ENCODE data around the gene CABCOCO1. TPM values are rescaled to one million over a fixed set of nuclear protein-coding genes. Genes with fewer than 3 reads are reported as not detected.

CABCOCO1 gene
- total and polyA plus RNA-seq, 9 of the 15 experiments (the other 6 are each of a cell fraction or from before 2014, with no cell fraction given), result 0.04 TPM; not detected in 8

DNA sequence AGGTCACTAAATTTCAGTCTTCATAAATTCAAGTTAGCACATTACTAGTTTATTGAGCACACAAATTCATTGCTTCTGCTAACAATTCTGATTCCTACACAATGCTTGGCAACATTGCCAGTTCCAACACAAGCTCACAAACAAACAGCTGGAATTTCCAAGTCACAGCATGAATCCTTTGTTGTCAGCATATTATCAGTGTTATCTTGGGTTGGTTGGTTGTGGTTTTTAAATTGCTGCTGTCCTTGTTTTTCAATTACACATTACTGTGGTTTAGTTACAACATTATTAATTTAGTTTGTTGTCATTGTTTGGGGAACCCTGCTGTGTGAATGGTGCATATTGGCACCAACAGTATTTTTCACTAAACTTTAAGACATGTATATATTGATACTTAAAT, 152.8 kb downstream of the CABCOCO1 start (continued):
- TF ChIP-seq, protein P1, sequence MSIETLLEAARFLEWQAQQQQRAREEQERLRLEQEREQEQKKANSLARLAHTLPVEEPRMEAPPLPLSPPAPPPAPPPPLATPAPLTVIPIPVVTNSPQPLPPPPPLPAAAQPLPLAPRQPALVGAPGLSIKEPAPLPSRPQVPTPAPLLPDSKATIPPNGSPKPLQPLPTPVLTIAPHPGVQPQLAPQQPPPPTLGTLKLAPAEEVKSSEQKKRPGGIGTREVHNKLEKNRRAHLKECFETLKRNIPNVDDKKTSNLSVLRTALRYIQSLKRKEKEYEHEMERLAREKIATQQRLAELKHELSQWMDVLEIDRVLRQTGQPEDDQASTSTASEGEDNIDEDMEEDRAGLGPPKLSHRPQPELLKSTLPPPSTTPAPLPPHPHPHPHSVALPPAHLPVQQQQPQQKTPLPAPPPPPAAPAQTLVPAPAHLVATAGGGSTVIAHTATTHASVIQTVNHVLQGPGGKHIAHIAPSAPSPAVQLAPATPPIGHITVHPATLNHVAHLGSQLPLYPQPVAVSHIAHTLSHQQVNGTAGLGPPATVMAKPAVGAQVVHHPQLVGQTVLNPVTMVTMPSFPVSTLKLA (conservative IDR thresholded peaks at IDR 0.05), result no peak
- TF ChIP-seq KAT7 (CRISPR knock-in tag; IDR thresholded peaks at IDR 0.05; ENCODE audit: borderline replicate concordance) (no peak), NCOA2 (IDR thresholded peaks at IDR 0.05; ENCODE audit: partially characterized antibody in 2 of 2) (no peak), MAFG (tag; conservative IDR thresholded peaks at IDR 0.05) (peak; percentile 65), HDAC8 (tag; IDR thresholded peaks at IDR 0.05) (no peak), PTTG1 (tag; IDR thresholded peaks at IDR 0.05; ENCODE audit: low read depth) (no peak), ZNF507 (tag; conservative IDR thresholded peaks at IDR 0.05) (no peak), ZNF57 (CRISPR knock-in tag; IDR thresholded peaks at IDR 0.05) (no peak), KDM2B (CRISPR knock-in tag; IDR thresholded peaks at IDR 0.05) (no peak), RFX7 (CRISPR knock-in tag; IDR thresholded peaks at IDR 0.05) (no peak), SAFB2 (IDR thresholded peaks at IDR 0.05; ENCODE audit: borderline replicate concordance, low read depth, low read length, severe bottlenecking) (no peak), SRSF3 (IDR thresholded peaks at IDR 0.05; ENCODE audit: insufficient read depth, low read length) (no peak), XRCC4 (IDR thresholded peaks at IDR 0.05; ENCODE audit: extremely low read depth, insufficient read depth, insufficient read length) (no peak), CHCHD3 (CRISPR knock-in tag; IDR thresholded peaks at IDR 0.05) (no peak), HNRNPK (IDR thresholded peaks at IDR 0.05; ENCODE audit: low read depth, low read length, poor library complexity, severe bottlenecking) (no peak), SMC3 (conservative IDR thresholded peaks at IDR 0.05; ENCODE audit: insufficient read depth, low read depth, low read length) (no peak), ZNF133 (CRISPR knock-in tag; IDR thresholded peaks at IDR 0.05) (no peak), HDAC1 (IDR thresholded peaks at IDR 0.05) (no peak), ZNF696 (CRISPR knock-in tag; conservative IDR thresholded peaks at IDR 0.05) (no peak), PYGO2 (tag; IDR thresholded peaks at IDR 0.05) (no peak)
- TF ChIP-seq, protein P2, sequence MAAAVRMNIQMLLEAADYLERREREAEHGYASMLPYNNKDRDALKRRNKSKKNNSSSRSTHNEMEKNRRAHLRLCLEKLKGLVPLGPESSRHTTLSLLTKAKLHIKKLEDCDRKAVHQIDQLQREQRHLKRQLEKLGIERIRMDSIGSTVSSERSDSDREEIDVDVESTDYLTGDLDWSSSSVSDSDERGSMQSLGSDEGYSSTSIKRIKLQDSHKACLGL (CRISPR knock-in tag; IDR thresholded peaks at IDR 0.05; ENCODE audit: borderline replicate concordance, poor library complexity, severe bottlenecking), result no peak
- TF ChIP-seq, protein P3, sequence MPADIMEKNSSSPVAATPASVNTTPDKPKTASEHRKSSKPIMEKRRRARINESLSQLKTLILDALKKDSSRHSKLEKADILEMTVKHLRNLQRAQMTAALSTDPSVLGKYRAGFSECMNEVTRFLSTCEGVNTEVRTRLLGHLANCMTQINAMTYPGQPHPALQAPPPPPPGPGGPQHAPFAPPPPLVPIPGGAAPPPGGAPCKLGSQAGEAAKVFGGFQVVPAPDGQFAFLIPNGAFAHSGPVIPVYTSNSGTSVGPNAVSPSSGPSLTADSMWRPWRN (IDR thresholded peaks at IDR 0.05; ENCODE audit: low read depth), result 0 out of 2 replicates have a peak, but pooled peaks have one; percentile 27
- TF ChIP-seq, protein P4, sequence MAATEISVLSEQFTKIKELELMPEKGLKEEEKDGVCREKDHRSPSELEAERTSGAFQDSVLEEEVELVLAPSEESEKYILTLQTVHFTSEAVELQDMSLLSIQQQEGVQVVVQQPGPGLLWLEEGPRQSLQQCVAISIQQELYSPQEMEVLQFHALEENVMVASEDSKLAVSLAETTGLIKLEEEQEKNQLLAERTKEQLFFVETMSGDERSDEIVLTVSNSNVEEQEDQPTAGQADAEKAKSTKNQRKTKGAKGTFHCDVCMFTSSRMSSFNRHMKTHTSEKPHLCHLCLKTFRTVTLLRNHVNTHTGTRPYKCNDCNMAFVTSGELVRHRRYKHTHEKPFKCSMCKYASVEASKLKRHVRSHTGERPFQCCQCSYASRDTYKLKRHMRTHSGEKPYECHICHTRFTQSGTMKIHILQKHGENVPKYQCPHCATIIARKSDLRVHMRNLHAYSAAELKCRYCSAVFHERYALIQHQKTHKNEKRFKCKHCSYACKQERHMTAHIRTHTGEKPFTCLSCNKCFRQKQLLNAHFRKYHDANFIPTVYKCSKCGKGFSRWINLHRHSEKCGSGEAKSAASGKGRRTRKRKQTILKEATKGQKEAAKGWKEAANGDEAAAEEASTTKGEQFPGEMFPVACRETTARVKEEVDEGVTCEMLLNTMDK (IDR thresholded peaks at IDR 0.05; ENCODE audit: borderline replicate concordance, insufficient read depth, low read depth, low read length, poor library complexity, severe bottlenecking), result no peak

All from K562 (cell line).